HepG2 (cell line): Measurements from ENCODE around the gene PROM2. TPM values are rescaled to one million over a fixed set of nuclear protein-coding genes. Genes with fewer than 3 reads are reported as not detected.

Source experiments
- ARNTL ChIP-seq: sonication (generic); formaldehyde crosslinking; IDR thresholded peaks from 2 replicates; pipeline ENCODE4 v1.4.0; 2020; ENCODE audit warnings: mild to moderate bottlenecking, missing genetic modification reagents
- ATF5 ChIP-seq: sonication (generic); formaldehyde crosslinking; IDR thresholded peaks from 2 replicates; pipeline ENCODE4 v1.4.0; 2020; ENCODE audit warnings: mild to moderate bottlenecking, low read depth, missing genetic modification reagents
- CC2D1A ChIP-seq: sonication (generic); formaldehyde crosslinking; IDR thresholded peaks from 2 replicates; pipeline ENCODE4 v1.8.1; 2023; ENCODE audit warnings: mild to moderate bottlenecking, missing genetic modification reagents
- HNRNPL ChIP-seq: fragments of 200-400 bp; formaldehyde crosslinking; IDR thresholded peaks from 2 replicates; pipeline ENCODE4 v1.6.1; 2017; ENCODE audit warnings: mild to moderate bottlenecking, low read depth, low read length
- KAT7 ChIP-seq: IDR thresholded peaks from 2 replicates; pipeline ENCODE4 v1.6.1; 2018; ENCODE audit warnings: borderline replicate concordance, missing compliant biosample characterization
- KDM2A ChIP-seq: sonication (generic); formaldehyde crosslinking; IDR thresholded peaks from 2 replicates; pipeline ENCODE4 v1.4.0; 2020; ENCODE audit warnings: low read depth, missing genetic modification reagents, borderline replicate concordance
- SP2 ChIP-seq: sonication (generic); formaldehyde crosslinking; IDR thresholded peaks from 2 replicates; pipeline ENCODE4 v1.5.1; 2020; ENCODE audit warnings: mild to moderate bottlenecking, missing genetic modification reagents
- ZFP36L1 ChIP-seq: sonication (generic); formaldehyde crosslinking; IDR thresholded peaks from 2 replicates; pipeline ENCODE4 v1.8.0; 2022; ENCODE audit warnings: mild to moderate bottlenecking, missing genetic modification reagents, moderate library complexity
- ZNF547 ChIP-seq: sonication (generic); formaldehyde crosslinking; IDR thresholded peaks from 2 replicates; pipeline ENCODE4 v1.5.1; 2020; ENCODE audit warnings: mild to moderate bottlenecking, missing genetic modification reagents
- polyA plus RNA-seq, 8 experiments: library from polyadenylated mRNA; depleted of rRNA in 3 of 8; stranded (reverse) in 7 of 8; unstranded in 1 of 8; fragments of >200 nt; fragmentation: Illumina TruSeq in 4 of 8; extraction: Trizol in 4 of 8; gene quantifications; 2 replicates each; pipeline versions ENCODE4 v1.2.1 to v1.2.3, GENCODE V29; 2011 to 2016; ENCODE audit warnings: low read depth in 4 of 8, missing spikeins in 1 of 8, mixed read lengths in 1 of 8; ENCODE audit not compliant: insufficient read depth in 1 of 8
- total RNA-seq, 5 experiments: library from RNA; depleted of rRNA; stranded (reverse); fragments of >200 nt; fragmentation: Illumina TruSeq; extraction: Trizol; gene quantifications; 2 replicates each; pipeline ENCODE4 v1.2.3, GENCODE V29; 2016; ENCODE audit warnings: low read depth in 1 of 5
- TF ChIP-seq, protein P1 (sequence below): sonication (generic); formaldehyde crosslinking; IDR thresholded peaks from 2 replicates; pipeline ENCODE4 v1.4.0; 2020; ENCODE audit warnings: missing genetic modification reagents
- TF ChIP-seq, protein P2 (sequence below): sonication (generic); formaldehyde crosslinking; IDR thresholded peaks from 2 replicates; pipeline ENCODE4 v1.9.0; 2021; ENCODE audit warnings: mild to moderate bottlenecking, missing genetic modification reagents

PROM2 gene
- total and polyA plus RNA-seq, 2 of the 13 experiments (the other 11 are each of a cell fraction or from before 2014, with no cell fraction given), result not detected

DNA sequence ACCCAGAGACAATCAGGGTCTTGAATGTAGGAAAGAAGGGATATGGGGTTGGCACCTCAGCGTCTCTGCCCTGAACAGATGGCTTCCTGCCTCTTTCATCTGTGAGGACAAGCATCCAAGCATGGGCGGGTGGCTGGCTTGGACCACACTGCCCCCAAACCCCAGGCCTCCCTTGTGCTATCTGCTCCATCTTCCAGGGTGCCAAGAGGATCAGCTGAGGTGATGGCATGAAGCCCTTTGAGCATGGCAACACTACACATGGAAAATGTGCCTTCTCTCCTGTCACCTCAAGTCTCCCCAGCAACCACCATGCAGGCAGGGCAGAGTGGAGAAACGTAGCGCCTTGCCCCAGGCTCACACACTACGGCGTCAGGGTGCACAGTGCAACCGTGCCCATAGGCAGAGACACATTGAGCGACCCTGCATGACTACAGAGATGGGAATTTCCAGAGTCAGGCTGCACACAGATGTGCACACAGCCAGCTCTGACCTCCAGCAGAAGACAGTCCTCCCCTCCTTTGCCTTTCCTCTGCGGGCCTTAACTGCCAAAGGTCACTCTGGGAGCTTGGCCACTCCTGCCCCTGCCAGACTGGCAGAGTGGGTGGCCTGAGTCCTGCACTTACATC is 24.4 kb downstream of the PROM2 start (continued):
- TF ChIP-seq, protein P1, sequence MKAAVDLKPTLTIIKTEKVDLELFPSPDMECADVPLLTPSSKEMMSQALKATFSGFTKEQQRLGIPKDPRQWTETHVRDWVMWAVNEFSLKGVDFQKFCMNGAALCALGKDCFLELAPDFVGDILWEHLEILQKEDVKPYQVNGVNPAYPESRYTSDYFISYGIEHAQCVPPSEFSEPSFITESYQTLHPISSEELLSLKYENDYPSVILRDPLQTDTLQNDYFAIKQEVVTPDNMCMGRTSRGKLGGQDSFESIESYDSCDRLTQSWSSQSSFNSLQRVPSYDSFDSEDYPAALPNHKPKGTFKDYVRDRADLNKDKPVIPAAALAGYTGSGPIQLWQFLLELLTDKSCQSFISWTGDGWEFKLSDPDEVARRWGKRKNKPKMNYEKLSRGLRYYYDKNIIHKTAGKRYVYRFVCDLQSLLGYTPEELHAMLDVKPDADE (CRISPR knock-in tag), result no peak
- TF ChIP-seq ATF5 (CRISPR knock-in tag), result no peak
- TF ChIP-seq HNRNPL, result no peak
- no peak for TF ChIP-seq KDM2A (CRISPR knock-in tag)
- no peak for TF ChIP-seq KAT7 (CRISPR knock-in tag)
- TF ChIP-seq, protein P2, sequence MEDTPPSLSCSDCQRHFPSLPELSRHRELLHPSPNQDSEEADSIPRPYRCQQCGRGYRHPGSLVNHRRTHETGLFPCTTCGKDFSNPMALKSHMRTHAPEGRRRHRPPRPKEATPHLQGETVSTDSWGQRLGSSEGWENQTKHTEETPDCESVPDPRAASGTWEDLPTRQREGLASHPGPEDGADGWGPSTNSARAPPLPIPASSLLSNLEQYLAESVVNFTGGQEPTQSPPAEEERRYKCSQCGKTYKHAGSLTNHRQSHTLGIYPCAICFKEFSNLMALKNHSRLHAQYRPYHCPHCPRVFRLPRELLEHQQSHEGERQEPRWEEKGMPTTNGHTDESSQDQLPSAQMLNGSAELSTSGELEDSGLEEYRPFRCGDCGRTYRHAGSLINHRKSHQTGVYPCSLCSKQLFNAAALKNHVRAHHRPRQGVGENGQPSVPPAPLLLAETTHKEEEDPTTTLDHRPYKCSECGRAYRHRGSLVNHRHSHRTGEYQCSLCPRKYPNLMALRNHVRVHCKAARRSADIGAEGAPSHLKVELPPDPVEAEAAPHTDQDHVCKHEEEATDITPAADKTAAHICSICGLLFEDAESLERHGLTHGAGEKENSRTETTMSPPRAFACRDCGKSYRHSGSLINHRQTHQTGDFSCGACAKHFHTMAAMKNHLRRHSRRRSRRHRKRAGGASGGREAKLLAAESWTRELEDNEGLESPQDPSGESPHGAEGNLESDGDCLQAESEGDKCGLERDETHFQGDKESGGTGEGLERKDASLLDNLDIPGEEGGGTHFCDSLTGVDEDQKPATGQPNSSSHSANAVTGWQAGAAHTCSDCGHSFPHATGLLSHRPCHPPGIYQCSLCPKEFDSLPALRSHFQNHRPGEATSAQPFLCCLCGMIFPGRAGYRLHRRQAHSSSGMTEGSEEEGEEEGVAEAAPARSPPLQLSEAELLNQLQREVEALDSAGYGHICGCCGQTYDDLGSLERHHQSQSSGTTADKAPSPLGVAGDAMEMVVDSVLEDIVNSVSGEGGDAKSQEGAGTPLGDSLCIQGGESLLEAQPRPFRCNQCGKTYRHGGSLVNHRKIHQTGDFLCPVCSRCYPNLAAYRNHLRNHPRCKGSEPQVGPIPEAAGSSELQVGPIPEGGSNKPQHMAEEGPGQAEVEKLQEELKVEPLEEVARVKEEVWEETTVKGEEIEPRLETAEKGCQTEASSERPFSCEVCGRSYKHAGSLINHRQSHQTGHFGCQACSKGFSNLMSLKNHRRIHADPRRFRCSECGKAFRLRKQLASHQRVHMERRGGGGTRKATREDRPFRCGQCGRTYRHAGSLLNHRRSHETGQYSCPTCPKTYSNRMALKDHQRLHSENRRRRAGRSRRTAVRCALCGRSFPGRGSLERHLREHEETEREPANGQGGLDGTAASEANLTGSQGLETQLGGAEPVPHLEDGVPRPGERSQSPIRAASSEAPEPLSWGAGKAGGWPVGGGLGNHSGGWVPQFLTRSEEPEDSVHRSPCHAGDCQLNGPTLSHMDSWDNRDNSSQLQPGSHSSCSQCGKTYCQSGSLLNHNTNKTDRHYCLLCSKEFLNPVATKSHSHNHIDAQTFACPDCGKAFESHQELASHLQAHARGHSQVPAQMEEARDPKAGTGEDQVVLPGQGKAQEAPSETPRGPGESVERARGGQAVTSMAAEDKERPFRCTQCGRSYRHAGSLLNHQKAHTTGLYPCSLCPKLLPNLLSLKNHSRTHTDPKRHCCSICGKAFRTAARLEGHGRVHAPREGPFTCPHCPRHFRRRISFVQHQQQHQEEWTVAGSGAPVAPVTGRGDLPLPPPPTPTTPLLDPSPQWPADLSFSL (CRISPR knock-in tag), result no peak
- no peak for TF ChIP-seq CC2D1A (CRISPR knock-in tag)
- TF ChIP-seq ZFP36L1, result no peak
- no peak for TF ChIP-seq ARNTL
- no peak for TF ChIP-seq ZNF547 (CRISPR knock-in tag)
- no peak for TF ChIP-seq SP2
